IPS DF 6.9 (cell line): Measurements from ENCODE around the gene RAB4B.
"Not testable (repeated sequence)": the region's sequence is repeated elsewhere in the genome, so short reads cannot be mapped to it uniquely, and the experiment has no call there.

Source experiments
- DNase-seq: peaks from one replicate; pipeline ENCODE4 v3.0.0-alpha.2; 2013; ENCODE audit warnings: low read depth, low spot score
- H3K27ac ChIP-seq: one replicate; pipeline ENCODE4 v1.5.1; 2013; ENCODE audit warnings: low read length, control low read depth
- H3K27me3 ChIP-seq: 2 replicates; pipeline ENCODE4 v1.6.1; 2013; ENCODE audit warnings: mild to moderate bottlenecking, low read length; ENCODE audit not compliant: control insufficient read depth, insufficient read depth
- H3K36me3 ChIP-seq: 2 replicates; pipeline ENCODE4 v1.6.1; 2013; ENCODE audit warnings: low read length; ENCODE audit not compliant: control insufficient read depth, insufficient read depth
- H3K4me1 ChIP-seq: 2 replicates; pipeline ENCODE4 v1.6.1; 2013; ENCODE audit warnings: low read length; ENCODE audit not compliant: control insufficient read depth, insufficient read depth
- H3K4me3 ChIP-seq: 2 replicates; pipeline ENCODE4 v1.5.1; 2013; ENCODE audit warnings: mild to moderate bottlenecking, low read length
- H3K9me3 ChIP-seq: 2 replicates; pipeline ENCODE4 v1.6.1; 2013; ENCODE audit warnings: low read length, inconsistent platforms; ENCODE audit not compliant: control insufficient read depth, insufficient read depth
- WGBS: extraction: QIAGEN DNeasy Blood & Tissue Kit; methylation state at CpG from one replicate; pipeline ENCODE4 v1.1.7; 2013; ENCODE audit warnings: mixed read lengths, missing lambda C conversion rate; ENCODE audit not compliant: insufficient read length, insufficient coverage; 5-methylcytosine and 5-hydroxymethylcytosine counted together

The RAB4B gene

GRCh38 chr19:40763963-40764362 is 14.1 kb upstream of the RAB4B start:
- Histone ChIP-seq H3K4me1 (peaks cover 1% of the 10 kb centered on the region; the same call in 1 of the 2 replicates), H3K36me3 (peaks cover 61% of the 10 kb centered on the region), H3K4me3 (no peak overlapping the region), H3K27me3 (no peaks in the 10 kb centered on the region), H3K9me3 (no peaks in the 10 kb centered on the region), H3K27ac (no peak overlapping the region)
- WGBS, result no CpG with 5 or more reads among the region's 10 CpGs
- no peak for DNase-seq

GRCh38 chr19:40766385-40766784 is 11.7 kb upstream of the RAB4B start:
- H3K4me1 ChIP-seq, DNase-seq, H3K27ac ChIP-seq, H3K27me3 ChIP-seq, H3K4me3 ChIP-seq, H3K9me3 ChIP-seq: not testable (repeated sequence)
- peaks cover 40% of the 10 kb centered on the region for H3K36me3 ChIP-seq
- no CpG with 5 or more reads among the region's 13 CpGs for WGBS

- Histone ChIP-seq H3K9me3 (no peaks in the 10 kb centered on the region), H3K27me3 (no peaks in the 10 kb centered on the region), H3K4me1 (peaks cover under 1% of the 10 kb centered on the region; the same call in 1 of the 2 replicates), H3K27ac (no peak overlapping the region), H3K36me3 (peaks cover 18% of the 10 kb centered on the region), H3K4me3 (no peak overlapping the region)
- WGBS, result no CpG with 5 or more reads among the region's 5 CpGs
- no peak for DNase-seq
Measured at GRCh38 chr19:40768869-40769268, 9.2 kb upstream of the RAB4B start.

- not testable (repeated sequence) for H3K4me3 ChIP-seq, H3K27me3 ChIP-seq, DNase-seq, H3K4me1 ChIP-seq, H3K9me3 ChIP-seq, H3K27ac ChIP-seq, H3K36me3 ChIP-seq
- no CpG with 5 or more reads among the region's 10 CpGs for WGBS
Measured at GRCh38 chr19:40771101-40771862, 6.8 kb upstream of the RAB4B start.

GRCh38 chr19:40774916-40775631 is 3.0 kb upstream of the RAB4B start, which contains the start of gene MIA:
TSS of gene MIA (plus strand) at chr19:40775521. CDS start at chr19:40775543, 22 bp downstream.
- H3K4me1 ChIP-seq, result peaks cover 4% of the 10 kb centered on the region; the same call in 1 of the 2 replicates
- no CpG with 5 or more reads among the region's 9 CpGs for WGBS
- H3K27me3 ChIP-seq, result no peaks in the 10 kb centered on the region
- H3K4me3 ChIP-seq, result no peak within 1 kb of the TSS
- H3K27ac ChIP-seq, result no peak within 1 kb of the TSS
- no peak for DNase-seq
- H3K36me3 ChIP-seq, result no peaks in the 10 kb centered on the region
- H3K9me3 ChIP-seq, result no peaks in the 10 kb centered on the region

- Histone ChIP-seq H3K36me3 (no peaks in the 10 kb centered on the region), H3K27ac (no peak overlapping the region)
- no CpG with 5 or more reads among the region's 10 CpGs for WGBS
Measured at GRCh38 chr19:40775632-40776022, 2.4 kb upstream of the RAB4B start.

GRCh38 chr19:40776364-40776763 is 1.7 kb upstream of the RAB4B start:
- no peaks in the 10 kb centered on the region for H3K9me3 ChIP-seq
- H3K27me3 ChIP-seq, result no peaks in the 10 kb centered on the region
- H3K4me1 ChIP-seq, result peaks cover 4% of the 10 kb centered on the region; the same call in 1 of the 2 replicates
- WGBS, result no CpG with 5 or more reads among the region's 7 CpGs
- no peak for DNase-seq
- H3K36me3 ChIP-seq, result no peaks in the 10 kb centered on the region
- H3K27ac ChIP-seq, result no peak overlapping the region
- H3K4me3 ChIP-seq, result no peak overlapping the region

More at GRCh38 chr19:40775632-40776022, 2.4 kb upstream of the RAB4B start:
- Histone ChIP-seq H3K27me3 (no peaks in the 10 kb centered on the region), H3K4me3 (no peak overlapping the region), H3K9me3 (no peaks in the 10 kb centered on the region), H3K4me1 (peaks cover 4% of the 10 kb centered on the region; the same call in 1 of the 2 replicates)
- no peak for DNase-seq

GRCh38 chr19:40776932-40777644 is 959 bp upstream of the RAB4B start:
- no peak overlapping the region for H3K27ac ChIP-seq
- DNase-seq, result peak; percentile 88
- WGBS, result no CpG with 5 or more reads among the region's 13 CpGs
- no peaks in the 10 kb centered on the region for H3K9me3 ChIP-seq
- no peaks in the 10 kb centered on the region for H3K27me3 ChIP-seq
- peak overlapping the region; percentile 29; the same call in 1 of the 2 replicates for H3K4me3 ChIP-seq
- no peaks in the 10 kb centered on the region for H3K36me3 ChIP-seq
- H3K4me1 ChIP-seq, result peaks cover 4% of the 10 kb centered on the region; the same call in 1 of the 2 replicates

- no peaks in the 10 kb centered on the region for H3K27me3 ChIP-seq
- no peaks in the 10 kb centered on the region for H3K9me3 ChIP-seq
- no peak overlapping the region for H3K27ac ChIP-seq
- no CpG with 5 or more reads among the region's 10 CpGs for WGBS
- no peak for DNase-seq
- H3K4me3 ChIP-seq, result peak overlapping the region; percentile 29; the same call in 1 of the 2 replicates
- H3K36me3 ChIP-seq, result no peaks in the 10 kb centered on the region
- peaks cover 4% of the 10 kb centered on the region; the same call in 1 of the 2 replicates for H3K4me1 ChIP-seq
Measured at GRCh38 chr19:40777645-40777936, 456 bp upstream of the RAB4B start.

GRCh38 chr19:40778706-40779284 is 748 bp downstream of the RAB4B start:
- Histone ChIP-seq H3K27ac (no peak overlapping the region), H3K4me3 (peak overlapping the region; percentile 73; the same call in 1 of the 2 replicates), H3K4me1 (peaks cover 4% of the 10 kb centered on the region; the same call in 1 of the 2 replicates), H3K27me3 (no peaks in the 10 kb centered on the region), H3K9me3 (no peaks in the 10 kb centered on the region), H3K36me3 (no peaks in the 10 kb centered on the region)
- WGBS, result no CpG with 5 or more reads among the region's 7 CpGs
- DNase-seq, result peak; percentile 97
